Tibial nerve (tissue), 4 donors: ENCODE measurements around the gene PRKCD.

ENCODE experiments used
- CTCF ChIP-seq, 5 experiments: fragments of 200-600 bp in 3 of 5; fragments of 450-650 bp in 2 of 5; sonication (generic) in 3 of 5; IDR thresholded peaks; one replicate each; pipeline ENCODE4 v1.5.1; 2016 to 2019; ENCODE audit warnings: antibody characterized with exemption in 5 of 5, mild to moderate bottlenecking in 3 of 5, moderate library complexity in 2 of 5
- EP300 ChIP-seq, 2 donors: sonication (generic); formaldehyde crosslinking; IDR thresholded peaks; one replicate each; pipeline ENCODE4 v1.6.1; 2017; ENCODE audit warnings: antibody characterized with exemption in 2 of 2, mild to moderate bottlenecking in 1 of 2
- POLR2A ChIP-seq, 2 donors: fragments of 450-650 bp; IDR thresholded peaks; one replicate each; pipeline ENCODE4 v1.6.1; 2017; ENCODE audit warnings: antibody characterized with exemption in 2 of 2, mild to moderate bottlenecking in 2 of 2, moderate library complexity in 2 of 2

- TF ChIP-seq POLR2A (IDR thresholded peaks at IDR 0.05) (no peak), CTCF (IDR thresholded peaks at IDR 0.05) (no peak), EP300 (IDR thresholded peaks at IDR 0.05) (no peak)
Measured at GRCh38 chr3:53195066-53195450, 34.0 kb downstream of the PRKCD start.
